Activated B cell treated with CpG ODN at 0.5 μM for 24 hours (primary cell): ENCODE data around the gene CTBP2. TPM values are rescaled to one million over a fixed set of nuclear protein-coding genes. Genes with fewer than 3 reads are reported as not detected.
"Not testable (repeated sequence)": the region's sequence is repeated elsewhere in the genome, so short reads cannot be mapped to it uniquely, and the experiment has no call there.

Experiments used
- ATAC-seq: fragments of 200-7000 bp; cut with Tn5 transposase; one replicate; pipeline ENCODE4 v1.10.0; 2021; ENCODE audit warnings: low read depth, mild to moderate bottlenecking, moderate library complexity
- CTCF ChIA-PET: fragments of 350-600 bp; sonication (Branson Sonifier 250); formaldehyde crosslinking; loops from one replicate; lab custom pipeline; 2021; ENCODE audit warnings: antibody characterized with exemption; lab: Charles Lee
- POLR2A ChIA-PET: fragments of 350-600 bp; sonication (Branson Sonifier 250); formaldehyde crosslinking; loops from one replicate; lab custom pipeline; 2021; ENCODE audit warnings: antibody characterized with exemption; lab: Charles Lee
- DNase-seq: peaks from one replicate; pipeline ENCODE4 v3.0.0; 2022
- H3K27ac Mint-ChIP-seq: one replicate; pipeline ENCODE4 v1.8.0; 2020; ENCODE audit warnings: mixed read lengths
- H3K27me3 Mint-ChIP-seq: one replicate; pipeline ENCODE4 v1.8.0; 2021; ENCODE audit warnings: mixed read lengths
- H3K36me3 Mint-ChIP-seq: one replicate; pipeline ENCODE4 v1.8.0; 2021; ENCODE audit warnings: low read depth, mixed read lengths
- H3K4me1 Mint-ChIP-seq: one replicate; pipeline ENCODE4 v1.8.0; 2021; ENCODE audit warnings: mixed read lengths
- H3K4me3 Mint-ChIP-seq: one replicate; pipeline ENCODE4 v1.8.0; 2020; ENCODE audit warnings: mild to moderate bottlenecking, mixed read lengths
- H3K9me3 Mint-ChIP-seq: one replicate; pipeline ENCODE4 v1.8.0; 2020; ENCODE audit warnings: mixed read lengths
- CTCF ChIP-seq: fragments of 200-600 bp; IDR thresholded peaks from one replicate; pipeline ENCODE4 v1.8.0; 2022; ENCODE audit warnings: antibody characterized with exemption, mild to moderate bottlenecking
- intact Hi-C: fragments of 100-400 bp; cut with micrococcal nuclease; formaldehyde crosslinking; loops from one replicate; pipeline ENCODE4 v1.15.1; 2024
- total RNA-seq: library from RNA; stranded (reverse); gene quantifications from 2 replicates; pipeline ENCODE4 v1.2.3, GENCODE V29; 2022

The CTBP2 gene
- total RNA-seq, 1 donor from 2014 or later: 0.42 TPM

DNA sequence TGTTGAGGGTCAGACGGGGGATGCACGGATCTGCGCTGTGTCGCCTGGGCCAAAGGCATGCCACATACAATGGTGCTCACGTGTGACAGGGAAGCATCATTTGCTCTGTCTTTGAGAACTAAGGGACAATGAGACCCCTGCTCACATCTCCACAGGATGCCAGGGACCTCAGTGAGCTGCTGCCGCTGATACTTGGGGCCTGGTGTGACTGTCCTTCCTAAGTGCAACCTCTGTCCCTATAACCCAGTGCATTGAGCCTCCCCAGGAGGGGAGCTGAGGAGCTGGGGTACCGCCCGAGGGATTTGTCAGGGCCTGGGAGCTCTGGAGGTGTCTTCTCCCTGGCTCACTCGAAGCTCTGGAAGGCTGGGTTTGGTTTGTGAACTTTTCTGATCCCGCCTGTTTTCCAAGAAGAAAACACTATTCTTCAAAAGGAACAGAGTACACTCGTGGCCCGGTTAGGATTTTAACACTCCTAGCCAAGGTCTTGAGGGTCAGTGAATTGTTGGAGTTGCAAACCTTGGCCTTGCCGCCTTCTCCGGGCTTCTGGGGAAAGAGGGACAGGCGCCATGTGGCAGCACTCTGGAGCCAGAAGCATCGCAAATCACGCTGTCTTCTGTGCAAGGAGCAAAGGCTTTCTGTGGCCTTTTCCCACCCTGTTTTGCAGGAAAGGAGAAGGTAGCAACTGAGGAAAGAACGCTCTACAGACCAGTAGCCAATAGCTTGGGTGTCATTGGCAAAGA is 26.2 kb upstream of the CTBP2 start:
- Mint-ChIP-seq H3K36me3 (no peaks in the 10 kb centered on the region), H3K4me3 (no peak overlapping the region), H3K4me1 (no peaks in the 10 kb centered on the region), H3K27ac (no peak overlapping the region), H3K27me3 (peaks cover 37% of the 10 kb centered on the region), H3K9me3 (peaks cover 6% of the 10 kb centered on the region)
- intact Hi-C loops: no loop called here
- ChIA-PET CTCF (no interaction called here), POLR2A (no interaction called here)
- TF ChIP-seq CTCF: no peak
- DNase-seq (no peak), ATAC-seq (no peak)

DNA sequence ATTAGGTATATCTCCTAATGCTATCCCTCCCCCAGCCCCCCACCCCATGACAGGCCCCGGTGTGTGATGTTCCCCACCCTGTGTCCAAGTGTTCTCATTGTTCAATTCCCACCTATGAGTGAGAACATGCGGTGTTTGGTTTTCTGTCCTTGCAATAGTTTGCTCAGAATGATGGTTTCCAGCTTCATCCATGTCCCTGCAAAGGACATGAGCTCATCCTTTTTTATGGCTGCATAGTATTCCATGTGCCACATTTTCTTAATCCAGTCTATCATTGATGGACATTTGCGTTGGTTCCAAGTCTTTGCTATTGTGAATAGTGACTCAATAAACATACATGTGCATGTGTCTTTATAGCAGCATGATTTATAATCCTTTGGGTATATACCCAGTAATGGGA is 18.7 kb upstream of the CTBP2 start:
- DNase-seq, H3K9me3 Mint-ChIP-seq, H3K4me3 Mint-ChIP-seq, H3K4me1 Mint-ChIP-seq, ATAC-seq, H3K27ac Mint-ChIP-seq, CTCF ChIA-PET, H3K36me3 Mint-ChIP-seq, POLR2A ChIA-PET, intact Hi-C loops: not testable (repeated sequence)
- H3K27me3 Mint-ChIP-seq: peaks cover 20% of the 10 kb centered on the region

DNA sequence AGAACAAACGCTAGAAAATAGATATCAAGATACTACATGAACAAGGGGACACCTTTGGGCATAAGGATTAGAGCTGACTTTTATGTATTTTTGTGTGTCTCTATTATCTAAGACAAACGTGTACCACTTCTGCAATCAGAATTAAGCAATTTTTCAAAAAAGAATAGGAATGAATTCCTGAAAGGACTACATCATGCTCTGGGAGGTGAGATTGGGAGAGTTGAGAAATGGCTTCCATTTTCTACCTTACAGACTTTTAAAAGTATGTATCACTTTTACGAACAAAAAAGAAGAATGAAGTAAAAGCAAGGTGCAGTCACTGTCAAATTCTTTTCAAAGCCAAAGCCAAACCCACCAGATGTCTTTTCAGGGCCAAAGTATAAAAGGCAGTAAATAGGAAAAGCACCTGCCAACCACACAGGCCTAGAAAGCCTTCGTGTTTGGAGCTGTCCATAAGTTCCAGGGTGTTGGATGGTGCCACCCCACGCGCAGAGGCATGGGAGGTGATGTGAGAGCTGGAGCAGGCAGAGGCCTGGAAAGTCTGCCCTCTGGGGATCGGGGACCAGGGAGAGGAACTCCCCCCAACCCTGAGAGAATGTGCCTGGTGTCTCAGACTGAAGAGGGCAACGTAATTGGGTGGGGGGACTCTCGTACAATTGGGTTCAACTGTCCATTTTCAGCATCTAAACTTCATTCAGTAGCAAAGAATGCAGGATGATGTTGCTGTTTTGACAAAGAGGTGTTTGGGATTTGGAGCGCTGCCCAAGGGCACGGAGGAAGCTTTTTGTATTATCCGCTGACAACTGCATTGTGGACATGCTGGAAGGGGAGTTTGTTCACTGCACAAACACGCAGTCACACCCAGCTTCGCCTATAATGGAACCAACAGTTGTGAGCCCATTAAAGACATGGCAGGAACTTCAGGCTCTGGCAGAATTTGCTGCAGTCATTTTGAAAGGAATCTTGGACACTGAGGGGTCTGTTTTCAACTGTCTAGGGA is 17.6 kb upstream of the CTBP2 start:
- Mint-ChIP-seq H3K27ac (no peak overlapping the region), H3K4me3 (no peak overlapping the region), H3K27me3 (peaks cover 14% of the 10 kb centered on the region), H3K9me3 (no peaks in the 10 kb centered on the region), H3K36me3 (no peaks in the 10 kb centered on the region), H3K4me1 (no peaks in the 10 kb centered on the region)
- intact Hi-C loops: no loop called here
- no peak for DNase-seq
- POLR2A ChIA-PET: no interaction called here
- CTCF ChIA-PET: no interaction called here
- TF ChIP-seq CTCF: no peak
- no peak for ATAC-seq

DNA sequence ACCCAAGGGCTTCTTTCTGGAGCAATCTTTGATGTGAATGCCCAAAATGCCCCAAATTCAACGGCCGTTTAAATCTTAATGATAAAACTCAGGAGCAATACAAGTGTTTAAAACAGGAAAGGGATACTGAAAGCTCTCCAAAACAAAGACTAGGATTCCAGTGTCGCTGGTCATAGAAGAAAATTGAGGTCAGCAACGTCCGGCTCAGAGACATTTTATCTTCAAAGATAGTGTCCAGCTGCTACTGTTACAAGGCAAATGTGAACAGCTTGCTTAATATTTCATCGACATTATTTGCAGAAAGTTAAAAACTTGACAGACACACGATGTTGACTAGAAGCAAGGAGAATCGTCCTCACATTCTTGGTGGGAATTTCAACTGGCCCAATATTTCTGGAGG is 15.4 kb upstream of the CTBP2 start:
- H3K27me3 Mint-ChIP-seq: peaks cover 10% of the 10 kb centered on the region
- ATAC-seq: no peak
- POLR2A ChIA-PET: no interaction called here

DNA sequence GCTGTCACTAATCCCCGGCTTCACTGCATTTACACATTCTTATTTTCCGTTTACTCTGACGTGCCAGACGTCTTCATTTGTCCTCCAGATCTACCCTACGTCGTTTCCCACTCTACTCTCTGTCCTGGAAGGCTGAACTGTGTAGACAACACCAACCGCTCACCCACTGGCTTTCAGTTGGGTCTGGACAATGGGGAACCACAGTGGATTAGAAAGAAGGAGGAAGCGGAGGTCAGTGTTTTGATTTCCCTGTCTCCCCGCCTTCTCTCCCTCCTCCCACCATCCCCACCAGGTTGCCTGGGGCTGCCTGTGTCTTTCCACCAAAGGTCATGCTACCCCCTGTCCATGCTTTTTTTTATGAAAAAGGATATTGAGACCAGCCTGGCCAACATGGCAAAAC is 14.0 kb upstream of the CTBP2 start:
- Mint-ChIP-seq H3K9me3 (no peaks in the 10 kb centered on the region), H3K27ac (no peak overlapping the region), H3K36me3 (no peaks in the 10 kb centered on the region), H3K27me3 (peaks cover 10% of the 10 kb centered on the region), H3K4me3 (no peak overlapping the region), H3K4me1 (no peaks in the 10 kb centered on the region)
- CTCF ChIA-PET: no interaction called here
- TF ChIP-seq CTCF: no peak
- DNase-seq (no peak), ATAC-seq (no peak)
- intact Hi-C loops: no loop called here
- POLR2A ChIA-PET: no interaction called here

More for the DNA sequence above, 15.4 kb upstream of the CTBP2 start:
- DNase-seq: no peak
- no peaks in the 10 kb centered on the region for H3K36me3 Mint-ChIP-seq
- CTCF ChIA-PET: no interaction called here
- H3K9me3 Mint-ChIP-seq: no peaks in the 10 kb centered on the region
- intact Hi-C loops: no loop called here
- H3K4me3 Mint-ChIP-seq: no peak overlapping the region
- no peak overlapping the region for H3K27ac Mint-ChIP-seq
- no peak for TF ChIP-seq CTCF
- no peaks in the 10 kb centered on the region for H3K4me1 Mint-ChIP-seq
